ENCODE results near the gene GYPA.

GRCh38 chr4:144090744-144091143 lies 49.8 kb downstream of the GYPA start:
- TF ChIP-seq, protein P1, sequence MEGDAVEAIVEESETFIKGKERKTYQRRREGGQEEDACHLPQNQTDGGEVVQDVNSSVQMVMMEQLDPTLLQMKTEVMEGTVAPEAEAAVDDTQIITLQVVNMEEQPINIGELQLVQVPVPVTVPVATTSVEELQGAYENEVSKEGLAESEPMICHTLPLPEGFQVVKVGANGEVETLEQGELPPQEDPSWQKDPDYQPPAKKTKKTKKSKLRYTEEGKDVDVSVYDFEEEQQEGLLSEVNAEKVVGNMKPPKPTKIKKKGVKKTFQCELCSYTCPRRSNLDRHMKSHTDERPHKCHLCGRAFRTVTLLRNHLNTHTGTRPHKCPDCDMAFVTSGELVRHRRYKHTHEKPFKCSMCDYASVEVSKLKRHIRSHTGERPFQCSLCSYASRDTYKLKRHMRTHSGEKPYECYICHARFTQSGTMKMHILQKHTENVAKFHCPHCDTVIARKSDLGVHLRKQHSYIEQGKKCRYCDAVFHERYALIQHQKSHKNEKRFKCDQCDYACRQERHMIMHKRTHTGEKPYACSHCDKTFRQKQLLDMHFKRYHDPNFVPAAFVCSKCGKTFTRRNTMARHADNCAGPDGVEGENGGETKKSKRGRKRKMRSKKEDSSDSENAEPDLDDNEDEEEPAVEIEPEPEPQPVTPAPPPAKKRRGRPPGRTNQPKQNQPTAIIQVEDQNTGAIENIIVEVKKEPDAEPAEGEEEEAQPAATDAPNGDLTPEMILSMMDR (IDR thresholded peaks at IDR 0.05): no peak
- no peak for TF ChIP-seq POLR2AphosphoS5 (IDR thresholded peaks at IDR 0.05)
- TF ChIP-seq POLR2A (IDR thresholded peaks at IDR 0.05): no peak
